Duodenal mucosa (tissue), 2 donors: ENCODE measurements around the gene C2CD3.

ENCODE experiments used
- H3K27ac ChIP-seq: one replicate; pipeline ENCODE4 v1.7.0; 2013; ENCODE audit warnings: low read depth, low read length
- H3K27me3 ChIP-seq, 2 donors: one replicate each; pipeline ENCODE4 v1.7.0; 2013; ENCODE audit warnings: low read length in 2 of 2, control low read depth in 1 of 2; ENCODE audit not compliant: insufficient read depth in 2 of 2, control insufficient read depth in 1 of 2
- H3K36me3 ChIP-seq, 2 donors: one replicate each; pipeline ENCODE4 v1.7.0; 2013; ENCODE audit warnings: low read length in 2 of 2, control low read depth in 1 of 2; ENCODE audit not compliant: insufficient read depth in 2 of 2, control insufficient read depth in 1 of 2
- H3K4me1 ChIP-seq, 2 donors: one replicate each; pipeline ENCODE4 v1.7.0; 2013; ENCODE audit warnings: low read length in 2 of 2, control low read depth in 1 of 2; ENCODE audit not compliant: insufficient read depth in 2 of 2, control insufficient read depth in 1 of 2
- H3K4me3 ChIP-seq, 2 donors: one replicate each; pipeline ENCODE4 v1.7.0; 2013; ENCODE audit warnings: low read length in 2 of 2, low read depth in 1 of 2
- H3K9ac ChIP-seq, 2 donors: one replicate each; pipeline ENCODE4 v1.7.0; 2013; ENCODE audit warnings: low read length in 2 of 2, low read depth in 1 of 2
- H3K9me3 ChIP-seq, 2 donors: one replicate each; pipeline ENCODE4 v1.7.0; 2013; ENCODE audit warnings: low read length in 2 of 2, control low read depth in 1 of 2; ENCODE audit not compliant: control insufficient read depth in 1 of 2

Gene C2CD3

DNA sequence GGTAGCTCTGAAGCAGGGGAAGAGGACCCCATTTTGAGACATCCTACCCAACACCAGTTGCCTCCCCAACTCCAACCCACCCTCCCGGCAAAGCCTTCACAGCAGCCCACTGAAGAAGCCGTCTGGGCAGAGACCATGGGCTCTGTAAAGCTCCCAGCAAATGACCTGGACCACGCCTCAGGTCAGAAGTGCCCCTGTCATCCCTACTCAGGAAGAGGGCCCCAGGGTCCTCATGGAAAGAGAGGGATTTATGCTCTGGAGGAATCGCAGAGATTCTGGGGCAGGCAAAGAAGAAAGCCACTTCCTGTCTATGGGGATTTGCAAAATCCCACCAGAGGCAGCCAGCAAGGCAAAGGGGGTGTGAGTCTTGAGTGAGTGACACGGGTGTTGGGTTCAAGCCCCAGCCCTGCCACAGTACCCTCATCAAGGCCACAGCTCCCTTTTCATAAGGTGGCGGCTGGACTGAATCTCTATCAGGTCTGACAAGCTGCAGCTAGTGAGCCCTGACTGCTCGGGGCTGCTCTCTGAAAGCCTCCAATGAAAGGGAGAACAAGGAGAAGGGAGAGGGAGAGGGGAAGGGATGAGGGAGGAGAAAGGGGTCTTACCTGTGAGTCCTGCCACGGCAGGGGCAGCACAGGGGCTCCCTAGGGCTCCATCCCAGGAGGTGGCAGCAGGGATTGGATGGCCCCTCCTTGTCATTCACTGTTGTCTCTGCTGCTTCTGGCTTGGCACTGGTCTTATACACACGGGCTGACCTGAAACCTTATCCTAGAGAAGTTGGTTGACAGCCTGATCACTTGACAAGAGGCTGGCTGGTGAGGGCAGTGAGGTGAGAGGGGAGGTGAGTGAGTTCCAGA lies 162.2 kb downstream of the C2CD3 start, which contains the start of gene UCP3:
UCP3 (minus strand) TSS at position 713 of the 857 bp plus-strand sequence. CDS start 2,043 bp downstream, outside the sequence.
- H3K27ac ChIP-seq, result no peak within 1 kb of the TSS
- peaks cover 37 to 54% of the 10 kb centered on the region in 2 donors for H3K4me1 ChIP-seq
- no peak within 1 kb of the TSS for H3K9ac ChIP-seq

DNA sequence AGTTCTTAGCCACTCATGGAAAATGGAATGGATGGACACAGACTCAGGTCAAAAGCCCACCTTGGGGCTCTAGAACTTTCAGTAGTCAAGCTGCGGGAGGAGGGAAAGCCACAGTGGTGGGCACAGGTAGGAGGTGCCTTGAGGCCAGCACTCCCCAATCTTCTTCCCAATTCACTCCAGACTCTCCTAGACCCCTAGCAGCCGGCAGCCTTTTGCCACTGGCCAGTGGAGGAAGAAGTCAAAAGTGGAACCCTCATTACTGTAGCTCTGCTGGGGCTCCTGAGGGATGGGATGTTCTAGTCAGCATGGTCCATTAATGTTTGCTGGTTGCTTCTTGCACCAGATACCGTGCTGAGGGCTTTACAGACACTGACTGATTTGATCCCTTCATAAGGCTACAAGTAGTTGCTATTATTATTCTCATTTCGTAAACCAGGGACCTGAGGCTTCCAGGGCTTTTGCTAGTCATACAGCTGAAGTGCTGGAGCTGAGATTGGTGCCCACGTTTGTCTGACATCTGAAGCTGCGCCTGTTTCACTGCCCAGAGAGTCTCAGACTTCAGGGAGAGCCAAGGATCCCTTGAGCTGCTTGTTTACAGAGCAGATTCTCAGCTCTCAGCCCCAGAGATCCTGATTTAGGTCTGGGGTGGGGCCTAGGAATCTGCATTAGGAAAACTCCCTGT lies 163.0 kb downstream of the C2CD3 start:
- Histone ChIP-seq H3K27ac (no peak overlapping the region), H3K9ac (no peak overlapping the region), H3K36me3 (peaks cover 0 to 10% of the 10 kb centered on the region in 2 donors), H3K4me1 (peaks cover 37 to 54% of the 10 kb centered on the region in 2 donors), H3K27me3 (no peaks in the 10 kb centered on the region), H3K4me3 (no peak overlapping the region), H3K9me3 (no peaks in the 10 kb centered on the region)

More for the DNA sequence above, 162.2 kb downstream of the C2CD3 start, which contains the start of gene UCP3:
- Histone ChIP-seq H3K9me3 (no peaks in the 10 kb centered on the region), H3K27me3 (no peaks in the 10 kb centered on the region), H3K36me3 (peaks cover 0 to 11% of the 10 kb centered on the region in 2 donors), H3K4me3 (no peak within 1 kb of the TSS)

DNA sequence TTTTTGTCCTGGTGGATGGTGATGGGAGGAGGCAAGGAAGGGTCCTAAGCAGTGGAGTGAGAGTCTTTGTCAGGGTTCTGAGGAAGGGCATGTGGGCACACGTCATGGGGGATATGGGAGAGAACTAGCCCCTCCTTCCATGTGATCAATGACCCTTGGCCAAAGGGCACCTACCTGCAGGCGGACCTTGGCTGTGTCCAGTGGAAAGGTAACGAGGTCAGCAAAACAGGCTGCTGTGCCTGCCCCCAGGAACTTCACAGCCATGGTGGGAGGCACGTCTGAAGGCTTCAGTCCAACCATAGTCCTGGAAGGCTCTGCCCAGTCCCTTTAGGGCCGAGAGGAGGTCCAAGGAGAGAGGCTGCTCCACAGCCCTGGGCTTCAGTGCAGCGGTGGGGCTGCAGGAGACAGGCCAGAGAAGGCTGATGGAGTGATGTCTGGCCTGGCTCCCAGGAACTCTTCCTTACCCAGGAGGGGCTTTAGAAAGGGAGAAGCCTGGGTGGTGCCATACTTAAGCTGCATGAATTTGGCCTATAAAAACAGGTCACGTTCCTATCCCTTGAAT lies 164.0 kb downstream of the C2CD3 start:
- no peaks in the 10 kb centered on the region for H3K27me3 ChIP-seq
- H3K4me3 ChIP-seq, result no peak overlapping the region
- H3K27ac ChIP-seq, result no peak overlapping the region
- H3K9me3 ChIP-seq, result no peaks in the 10 kb centered on the region
- peaks cover 37 to 54% of the 10 kb centered on the region in 2 donors for H3K4me1 ChIP-seq
- H3K9ac ChIP-seq, result no peak overlapping the region
- H3K36me3 ChIP-seq, result peaks cover 0 to 13% of the 10 kb centered on the region in 2 donors

DNA sequence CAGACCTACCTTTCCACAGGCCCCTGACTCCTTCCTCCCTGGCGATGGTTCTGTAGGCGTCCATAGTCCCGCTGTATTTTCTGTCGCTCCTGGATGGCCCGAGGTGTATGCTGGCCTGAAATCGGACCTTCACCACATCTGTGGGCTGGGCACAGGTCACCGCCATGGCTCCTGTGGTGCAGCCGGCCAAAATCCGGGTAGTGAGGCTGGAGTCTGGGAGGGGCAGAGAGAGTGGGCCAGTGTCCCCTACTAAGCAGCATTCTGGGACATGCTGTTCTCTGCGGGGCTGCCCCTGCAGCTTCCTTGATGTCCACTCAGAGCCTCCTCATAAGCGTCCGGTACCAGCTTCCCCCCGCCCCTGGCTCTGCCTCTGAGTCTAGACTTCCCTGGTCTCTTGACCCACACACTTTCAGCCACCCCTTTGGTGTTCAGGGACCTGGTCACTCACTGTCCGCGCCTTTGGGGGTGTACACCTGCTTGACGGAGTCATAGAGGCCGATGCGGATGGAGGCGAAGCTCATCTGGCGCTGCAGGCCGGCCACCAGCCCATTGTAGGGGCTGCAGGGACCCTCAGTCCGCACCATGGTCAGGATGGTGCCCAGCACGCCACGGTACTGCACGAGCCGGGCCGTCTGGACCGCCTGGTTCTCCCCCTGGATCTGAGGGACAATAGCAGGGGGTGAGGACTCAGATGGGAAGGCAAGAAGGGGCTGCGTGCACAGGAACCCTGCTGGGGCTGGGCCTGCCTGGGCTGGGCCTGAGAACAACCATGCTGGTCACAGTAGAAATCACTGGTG lies 164.9 kb downstream of the C2CD3 start:
- Histone ChIP-seq H3K27me3 (no peaks in the 10 kb centered on the region), H3K4me1 (peaks cover 36 to 50% of the 10 kb centered on the region in 2 donors), H3K4me3 (no peak overlapping the region), H3K27ac (no peak overlapping the region), H3K9ac (no peak overlapping the region), H3K36me3 (peaks cover 0 to 13% of the 10 kb centered on the region in 2 donors), H3K9me3 (no peaks in the 10 kb centered on the region)

DNA sequence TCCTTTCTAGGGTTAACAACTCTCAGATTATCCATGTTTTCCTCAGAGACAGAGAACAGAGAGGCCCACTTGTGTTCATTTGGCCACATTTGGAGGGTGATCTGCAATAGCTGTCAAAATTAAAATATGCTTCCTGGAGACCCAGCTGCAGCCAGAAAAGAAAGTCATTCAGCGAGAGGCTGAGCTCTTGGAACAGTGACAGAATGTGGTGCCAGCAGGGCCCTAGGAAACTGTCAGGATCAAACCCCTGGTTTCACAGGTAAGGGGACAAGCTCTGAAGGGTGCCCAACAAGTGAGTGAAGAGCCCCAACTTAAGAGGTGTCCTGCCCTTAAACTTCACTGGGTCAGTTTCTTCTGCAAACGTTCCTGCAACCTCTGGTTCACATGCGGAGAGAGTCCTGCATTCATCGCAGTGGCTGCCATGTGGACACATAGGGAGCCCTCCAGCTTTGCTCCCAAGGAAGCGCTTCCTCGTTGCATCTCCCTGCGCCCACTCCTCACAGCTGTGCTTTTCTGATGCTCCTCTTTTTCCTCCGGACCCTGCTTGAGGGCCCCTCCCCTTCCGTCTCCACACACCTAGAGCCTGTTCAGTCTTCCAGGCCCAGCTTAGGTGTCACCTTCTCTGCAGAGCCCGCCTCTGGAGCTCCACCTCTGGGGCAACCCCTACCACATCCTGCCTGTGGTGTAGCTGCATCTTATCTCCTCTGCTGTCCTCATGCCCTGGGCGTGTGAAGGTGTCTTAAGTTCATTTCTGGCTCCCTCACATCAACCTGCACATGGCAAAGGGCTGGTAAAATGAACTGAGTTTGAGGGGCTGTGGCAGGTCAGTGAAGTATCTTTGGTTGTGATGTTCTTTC lies 165.8 kb downstream of the C2CD3 start:
- Histone ChIP-seq H3K4me3 (peak overlapping the region in 1 of 2 donors; percentile 23), H3K4me1 (peaks cover 27 to 40% of the 10 kb centered on the region in 2 donors), H3K9ac (no peak overlapping the region), H3K36me3 (peaks cover 0 to 13% of the 10 kb centered on the region in 2 donors), H3K27ac (no peak overlapping the region), H3K9me3 (no peaks in the 10 kb centered on the region), H3K27me3 (no peaks in the 10 kb centered on the region)

DNA sequence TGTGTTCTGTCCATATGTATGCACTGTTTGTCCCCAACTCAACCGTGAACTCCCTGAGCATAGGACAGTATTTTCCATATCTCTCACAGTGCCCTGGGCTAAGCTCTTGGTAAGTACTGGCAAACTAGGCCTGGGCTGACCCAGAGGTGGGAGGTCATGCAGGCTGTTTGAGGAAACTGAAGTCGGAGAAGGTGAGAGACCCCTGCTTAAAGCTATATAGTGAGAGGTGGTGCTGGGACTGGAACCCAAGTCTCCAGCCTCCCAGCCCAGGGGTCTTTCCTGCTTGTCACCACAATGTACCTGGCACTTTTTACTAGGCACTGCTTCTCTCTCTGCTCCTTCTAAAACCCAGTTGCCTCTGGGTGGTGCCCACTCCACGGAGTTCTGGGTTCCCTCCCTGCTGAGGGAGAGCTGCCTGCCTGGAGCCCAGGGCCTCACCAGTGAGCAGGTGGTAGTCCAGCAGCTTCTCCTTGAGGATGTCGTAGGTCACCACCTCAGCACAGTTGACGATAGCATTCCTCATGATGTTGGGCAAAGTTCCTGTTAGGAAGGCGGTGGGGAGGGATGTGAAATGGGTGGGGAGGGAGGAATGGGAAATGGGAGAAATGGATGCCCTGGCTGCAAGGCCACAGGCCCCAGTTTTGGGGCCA lies 166.6 kb downstream of the C2CD3 start:
- Histone ChIP-seq H3K4me1 (peaks cover 21 to 34% of the 10 kb centered on the region in 2 donors), H3K9ac (no peak overlapping the region), H3K27ac (no peak overlapping the region), H3K27me3 (no peaks in the 10 kb centered on the region), H3K9me3 (no peaks in the 10 kb centered on the region), H3K4me3 (no peak overlapping the region), H3K36me3 (peaks cover 0 to 13% of the 10 kb centered on the region in 2 donors)

DNA sequence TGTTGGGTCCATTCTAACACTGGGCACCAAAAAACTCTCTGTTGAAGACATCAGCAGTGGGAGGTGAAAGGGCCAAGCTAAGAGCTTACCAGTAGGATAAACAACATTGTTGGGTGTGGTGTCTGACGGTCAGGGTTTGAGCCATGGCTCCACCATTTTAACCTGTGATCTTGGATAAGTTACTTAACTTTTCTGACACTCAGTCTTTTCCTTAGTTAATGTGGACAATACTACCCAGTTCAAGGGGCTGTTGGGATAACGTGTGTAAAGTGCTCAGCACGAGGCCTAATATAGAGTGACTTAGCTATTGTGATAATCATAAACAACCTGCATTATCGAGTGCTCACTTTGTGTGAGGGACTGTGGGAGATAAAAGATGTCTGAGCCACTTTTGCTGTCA lies 168.0 kb downstream of the C2CD3 start:
- Histone ChIP-seq H3K9ac (no peak overlapping the region), H3K4me1 (peaks cover 16 to 25% of the 10 kb centered on the region in 2 donors), H3K27me3 (no peaks in the 10 kb centered on the region), H3K9me3 (no peaks in the 10 kb centered on the region), H3K27ac (no peak overlapping the region), H3K4me3 (no peak overlapping the region), H3K36me3 (peaks cover 0 to 13% of the 10 kb centered on the region in 2 donors)

DNA sequence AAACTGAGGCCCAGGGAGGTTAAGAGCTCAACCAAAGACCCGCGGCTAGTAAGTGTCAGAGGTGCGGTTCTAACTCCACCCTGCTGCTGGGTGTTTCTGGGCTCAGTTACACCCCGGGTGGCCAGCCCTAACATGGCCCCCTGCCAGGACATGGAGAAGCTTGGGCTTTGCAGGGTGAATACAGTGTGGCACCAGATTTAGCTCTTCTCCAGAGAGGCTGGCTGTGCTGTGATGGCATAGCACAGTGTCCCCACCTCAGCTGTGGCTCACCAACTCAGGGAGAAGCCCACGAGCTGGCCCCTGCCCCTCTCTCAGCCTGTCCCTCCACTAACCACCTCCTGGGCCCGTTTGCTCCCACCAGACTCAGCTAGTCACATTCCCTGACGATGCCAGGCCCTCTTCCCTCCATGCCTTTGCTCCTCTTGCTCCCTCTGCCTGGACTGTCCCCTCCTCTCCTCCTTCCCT lies 168.9 kb downstream of the C2CD3 start:
- no peaks in the 10 kb centered on the region for H3K27me3 ChIP-seq
- H3K4me3 ChIP-seq, result no peak overlapping the region
- H3K4me1 ChIP-seq, result peaks cover 16 to 22% of the 10 kb centered on the region in 2 donors
- H3K27ac ChIP-seq, result no peak overlapping the region
- peaks cover 0 to 13% of the 10 kb centered on the region in 2 donors for H3K36me3 ChIP-seq
- no peak overlapping the region for H3K9ac ChIP-seq
- H3K9me3 ChIP-seq, result no peaks in the 10 kb centered on the region
